ENCODE results near the gene PPP1R12A. TPM values are rescaled to one million over a fixed set of nuclear protein-coding genes. Genes with fewer than 3 reads are reported as not detected.

Gene PPP1R12A
- total RNA-seq, 2 experiments from 2014 or later: 65.6 to 76.4 TPM

- Mint-ChIP-seq H3K27me3 (no peaks in the 10 kb centered on the region), H3K36me3 (ENCODE audit: low read depth) (peaks cover 76% of the 10 kb centered on the region), H3K27ac (no peak overlapping the region), H3K4me1 (ENCODE audit: low read depth) (peaks cover 69% of the 10 kb centered on the region), H3K4me3 (no peak overlapping the region), H3K9me3 (peaks cover 8% of the 10 kb centered on the region)
- intact Hi-C loops (cut with DNase I, micrococcal nuclease): loop anchor here in 1 of 2 experiments (10.0 kb wide), 1 partner anchor 99 kb away; the partner anchor contains the start of gene PPP1R12A
- Histone ChIP-seq H3K9me3 (ENCODE audit: control insufficient read depth in 1 of 2, insufficient read depth in 1 of 2, low read length in 2 of 2) (peaks cover 8 to 9% of the 10 kb centered on the region in 2 experiments), H3K27ac (ENCODE audit: low read depth in 1 of 2, low read length in 2 of 2) (no peak overlapping the region), H3K4me3 (ENCODE audit: low read length) (no peak overlapping the region), H3K4me1 (ENCODE audit: insufficient read depth, low read length) (peaks cover 6% of the 10 kb centered on the region), H3K36me3 (ENCODE audit: insufficient read depth, low read length) (peaks cover 28% of the 10 kb centered on the region), H3K27me3 (ENCODE audit: control insufficient read depth in 1 of 2, insufficient read depth in 2 of 2, low read length in 2 of 2) (no peaks in the 10 kb centered on the region)
- DNase-seq (no peak), ATAC-seq (ENCODE audit: poor library complexity) (no peak)
- CTCF ChIA-PET: interaction anchor here (1.0 to 1.2 kb wide), 2 partner anchors 9 kb away, joined by 3 to 4 read pairs; no protein-coding TSS in a partner anchor
- POLR2A ChIA-PET: interaction anchor here (0.9 kb wide), 1 partner anchor 15 kb away, joined by 3 read pairs; no protein-coding TSS in a partner anchor
- no peak for TF ChIP-seq CTCF (IDR thresholded peaks at IDR 0.05)
These were observed 99.5 kb downstream of the PPP1R12A start for GRCh38 chr12:79835377-79835843.

GRCh38 chr12:79834712-79835376 is 100.1 kb downstream of the PPP1R12A start:
- Mint-ChIP-seq H3K4me1 (ENCODE audit: low read depth) (peaks cover 72% of the 10 kb centered on the region), H3K36me3 (ENCODE audit: low read depth) (peaks cover 72% of the 10 kb centered on the region), H3K27ac (no peak overlapping the region), H3K9me3 (peaks cover 5% of the 10 kb centered on the region), H3K4me3 (no peak overlapping the region), H3K27me3 (no peaks in the 10 kb centered on the region)
- ChIA-PET POLR2A (interaction anchor here (0.9 kb wide), 1 partner anchor 15 kb away, joined by 3 read pairs; no protein-coding TSS in a partner anchor), CTCF (interaction anchor here (1.0 kb wide), 1 partner anchor 9 kb away, joined by 3 read pairs; no protein-coding TSS in a partner anchor)
- Histone ChIP-seq H3K4me1 (ENCODE audit: insufficient read depth, low read length) (peaks cover 6% of the 10 kb centered on the region), H3K27ac (ENCODE audit: low read depth in 1 of 2, low read length in 2 of 2) (no peak overlapping the region), H3K9me3 (ENCODE audit: control insufficient read depth in 1 of 2, insufficient read depth in 1 of 2, low read length in 2 of 2) (peaks cover 8 to 9% of the 10 kb centered on the region in 2 experiments), H3K36me3 (ENCODE audit: insufficient read depth, low read length) (peaks cover 22% of the 10 kb centered on the region), H3K4me3 (ENCODE audit: low read length) (no peak overlapping the region), H3K27me3 (ENCODE audit: control insufficient read depth in 1 of 2, insufficient read depth in 2 of 2, low read length in 2 of 2) (no peaks in the 10 kb centered on the region)
- ATAC-seq (ENCODE audit: poor library complexity): no peak
- TF ChIP-seq CTCF (IDR thresholded peaks at IDR 0.05): no peak
- intact Hi-C loops (cut with DNase I, micrococcal nuclease): loop anchor here in 1 of 2 experiments (10.0 kb wide), 1 partner anchor 100 kb away; the partner anchor contains the start of gene PPP1R12A
- DNase-seq: no peak

GRCh38 chr12:79830440-79830839 is 104.5 kb downstream of the PPP1R12A start:
- Histone ChIP-seq H3K27me3 (ENCODE audit: control insufficient read depth in 1 of 2, insufficient read depth in 2 of 2, low read length in 2 of 2) (no peaks in the 10 kb centered on the region), H3K27ac (ENCODE audit: low read depth in 1 of 2, low read length in 2 of 2) (no peak overlapping the region), H3K36me3 (ENCODE audit: insufficient read depth, low read length) (peaks cover 33% of the 10 kb centered on the region), H3K4me3 (ENCODE audit: low read length) (no peak overlapping the region), H3K9me3 (ENCODE audit: control insufficient read depth in 1 of 2, insufficient read depth in 1 of 2, low read length in 2 of 2) (no peaks in the 10 kb centered on the region), H3K4me1 (ENCODE audit: insufficient read depth, low read length) (peaks cover 6% of the 10 kb centered on the region)
- Mint-ChIP-seq H3K27me3 (no peaks in the 10 kb centered on the region), H3K4me1 (ENCODE audit: low read depth) (peaks cover 70% of the 10 kb centered on the region), H3K27ac (peak overlapping the region; percentile 12), H3K36me3 (ENCODE audit: low read depth) (peaks cover 74% of the 10 kb centered on the region), H3K4me3 (no peak overlapping the region), H3K9me3 (no peaks in the 10 kb centered on the region)
- intact Hi-C loops (cut with DNase I, micrococcal nuclease): loop anchor here in 1 of 2 experiments (10.0 kb wide), 1 partner anchor 104 kb away; the partner anchor contains the start of gene PPP1R12A
- ChIA-PET POLR2A (no interaction called here), CTCF (no interaction called here)
- DNase-seq (peak in 1 of 14 experiments; percentile 17), ATAC-seq (ENCODE audit: poor library complexity) (no peak)
- TF ChIP-seq CTCF (IDR thresholded peaks at IDR 0.05): no peak

Measured in CD4-positive, alpha-beta T cell (primary cell).